Body of pancreas (tissue), 4 donors: ENCODE results near the gene PCNX1.

ENCODE experiments used
- CTCF ChIP-seq, 7 experiments: fragments of 450-650 bp in 4 of 7; fragments of 200-600 bp in 3 of 7; sonication (generic) in 3 of 7; IDR thresholded peaks; one replicate each; pipeline ENCODE4 v1.5.1; 2016 to 2019; ENCODE audit warnings: antibody characterized with exemption in 7 of 7
- POLR2A ChIP-seq, 3 donors: fragments of 450-650 bp; IDR thresholded peaks; one replicate each; pipeline ENCODE4 v1.6.1; 2016; ENCODE audit warnings: antibody characterized with exemption in 3 of 3, mild to moderate bottlenecking in 2 of 3

GRCh38 chr14:70924521-70924920, 17.3 kb downstream of the PCNX1 start:
- TF ChIP-seq CTCF (IDR thresholded peaks at IDR 0.05) (no peak), POLR2A (IDR thresholded peaks at IDR 0.05) (no peak)
